ENCODE measurements around the gene EMC1. TPM values are rescaled to one million over a fixed set of nuclear protein-coding genes. Genes with fewer than 3 reads are reported as not detected.
"Not testable (repeated sequence)": the region's sequence is repeated elsewhere in the genome, so short reads cannot be mapped to it uniquely, and the experiment has no call there.

Gene EMC1
- total RNA-seq, 3 donors from 2014 or later = 22.3 to 42.3 (median 32.3) TPM

- DNase-seq (ENCODE audit: low spot score in 2 of 2) = no peak
- H3K4me3 ChIP-seq = no peak overlapping the region
- H3K27me3 ChIP-seq = no peaks in the 10 kb centered on the region
- no peaks in the 10 kb centered on the region for H3K4me1 ChIP-seq
- TF ChIP-seq CTCF (IDR thresholded peaks at IDR 0.05) (no peak), POLR2A (IDR thresholded peaks at IDR 0.05) (no peak)
- intact Hi-C loops (cut with DNase I; ENCODE audit: low total_unique reads) = no loop called here
- H3K9me3 ChIP-seq = no peaks in the 10 kb centered on the region
- no peak overlapping the region for H3K27ac ChIP-seq
- peaks cover 5% of the 10 kb centered on the region for H3K36me3 ChIP-seq
Measured at GRCh38 chr1:19234224-19234623, 17.1 kb downstream of the EMC1 start.

GRCh38 chr1:19232524-19232846, 18.8 kb downstream of the EMC1 start:
- H3K36me3 ChIP-seq = peaks cover 5% of the 10 kb centered on the region
- intact Hi-C loops (cut with DNase I; ENCODE audit: low total_unique reads) = no loop called here
- H3K27ac ChIP-seq = no peak overlapping the region
- TF ChIP-seq CTCF (IDR thresholded peaks at IDR 0.05) (no peak), POLR2A (IDR thresholded peaks at IDR 0.05) (no peak), POLR2AphosphoS5 (IDR thresholded peaks at IDR 0.05) (no peak)
- H3K4me3 ChIP-seq = no peak overlapping the region
- H3K9me3 ChIP-seq = no peaks in the 10 kb centered on the region
- no peaks in the 10 kb centered on the region for H3K4me1 ChIP-seq
- DNase-seq (ENCODE audit: low spot score in 2 of 2) = no peak
- H3K27me3 ChIP-seq = no peaks in the 10 kb centered on the region

- H3K36me3 ChIP-seq; intact Hi-C loops (cut with DNase I; ENCODE audit: low total_unique reads); DNase-seq (ENCODE audit: low spot score in 2 of 2): not testable (repeated sequence)
Measured at GRCh38 chr1:19231736-19232523, 19.4 kb downstream of the EMC1 start.

GRCh38 chr1:19229828-19230325, 21.4 kb downstream of the EMC1 start:
- no peak overlapping the region for H3K4me3 ChIP-seq
- intact Hi-C loops (cut with DNase I; ENCODE audit: low total_unique reads) = loop anchor here (1.0 kb wide), 1 partner anchor 18 kb away; no protein-coding TSS in a partner anchor
- DNase-seq (ENCODE audit: low spot score in 2 of 2) = no peak
- no peaks in the 10 kb centered on the region for H3K9me3 ChIP-seq
- no peak for TF ChIP-seq CTCF (IDR thresholded peaks at IDR 0.05)
- H3K36me3 ChIP-seq = peaks cover 10% of the 10 kb centered on the region
- H3K4me1 ChIP-seq = no peaks in the 10 kb centered on the region
- no peaks in the 10 kb centered on the region for H3K27me3 ChIP-seq
- H3K27ac ChIP-seq = no peak overlapping the region

More at GRCh38 chr1:19231736-19232523, 19.4 kb downstream of the EMC1 start:
- H3K27me3 ChIP-seq, H3K9me3 ChIP-seq, H3K27ac ChIP-seq, H3K4me3 ChIP-seq, H3K4me1 ChIP-seq: not testable (repeated sequence)

- DNase-seq (ENCODE audit: low spot score in 2 of 2) = no peak
- TF ChIP-seq POLR2A (IDR thresholded peaks at IDR 0.05) (no peak), POLR2AphosphoS5 (IDR thresholded peaks at IDR 0.05) (no peak), CTCF (IDR thresholded peaks at IDR 0.05) (no peak)
- H3K4me1 ChIP-seq = no peaks in the 10 kb centered on the region
- intact Hi-C loops (cut with DNase I; ENCODE audit: low total_unique reads) = no loop called here
- no peak overlapping the region for H3K4me3 ChIP-seq
- peaks cover 10% of the 10 kb centered on the region for H3K36me3 ChIP-seq
- no peak overlapping the region for H3K27ac ChIP-seq
- no peaks in the 10 kb centered on the region for H3K9me3 ChIP-seq
- H3K27me3 ChIP-seq = no peaks in the 10 kb centered on the region
Measured at GRCh38 chr1:19229229-19229628, 22.1 kb downstream of the EMC1 start.

All from breast epithelium (tissue), 4 donors.